BLaER1 treated with 17β-estradiol and CSF1 and Interleukin-3, amounts not matched to agents 10 nM and 100 nM (cell line): ENCODE results near the gene FER1L5.

Source experiments
- H3K27ac ChIP-seq, 11 experiments: shearing (Covaris generic); formaldehyde crosslinking; 2 replicates each; pipeline ENCODE4 v1.8.1; 2022
- H3K27me3 ChIP-seq, 11 experiments: shearing (Covaris generic); formaldehyde crosslinking; 2 replicates each; pipeline ENCODE4 v1.8.1; 2022
- H3K36me3 ChIP-seq, 11 experiments: shearing (Covaris generic); formaldehyde crosslinking; 2 replicates each; pipeline ENCODE4 v1.8.1; 2022
- H3K4me1 ChIP-seq, 10 experiments: shearing (Covaris generic); formaldehyde crosslinking; 2 replicates each; pipeline ENCODE4 v1.8.1; 2022
- H3K4me2 ChIP-seq, 11 experiments: shearing (Covaris generic); formaldehyde crosslinking; 2 replicates each; pipeline ENCODE4 v1.8.1; 2022
- H3K4me3 ChIP-seq, 10 experiments: shearing (Covaris generic); formaldehyde crosslinking; 2 replicates each; pipeline ENCODE4 v1.8.1; 2022
- H3K9ac ChIP-seq, 11 experiments: shearing (Covaris generic); formaldehyde crosslinking; 2 replicates each; pipeline ENCODE4 v1.8.1; 2022
- H3K9me3 ChIP-seq, 11 experiments: shearing (Covaris generic); formaldehyde crosslinking; replicated peaks in 1 of 11; 2 replicates each; pipeline ENCODE4 v1.8.1; 2022
- H4K20me1 ChIP-seq, 11 experiments: shearing (Covaris generic); formaldehyde crosslinking; 2 replicates each; pipeline ENCODE4 v1.8.1; 2022
- Cebpa-rat ChIP-seq, 11 experiments: shearing (Covaris generic); IDR thresholded peaks; 2 replicates each; pipeline ENCODE4 v1.8.1; 2022

Gene FER1L5

GRCh38 chr2:96642564-96643360 is at the start of gene FER1L5:
FER1L5 (plus strand) TSS chr2:96642764; CDS start chr2:96642837, 73 bp downstream.
- H3K4me2 ChIP-seq = no peak within 1 kb of the TSS
- no peaks in the 10 kb centered on the region for H3K9me3 ChIP-seq
- no peak within 1 kb of the TSS for H3K4me3 ChIP-seq
- H4K20me1 ChIP-seq = no peaks in the 10 kb centered on the region
- no peaks in the 10 kb centered on the region for H3K36me3 ChIP-seq
- no peaks in the 10 kb centered on the region for H3K27me3 ChIP-seq
- no peak within 1 kb of the TSS for H3K27ac ChIP-seq
- H3K9ac ChIP-seq = no peak within 1 kb of the TSS
- no peak for TF ChIP-seq Cebpa-rat (IDR thresholded peaks at IDR 0.05)
- H3K4me1 ChIP-seq = peaks cover 0 to 9% (median 5%) of the 10 kb centered on the region in 10 experiments; a peak in 11 of 20 replicates

GRCh38 chr2:96594282-96594681 is 48.3 kb upstream of the FER1L5 start:
- Histone ChIP-seq H3K36me3 (peaks cover 73 to 99% (median 85%) of the 10 kb centered on the region in 11 experiments), H3K27ac (no peak overlapping the region), H3K9ac (no peak overlapping the region), H4K20me1 (peaks cover 0 to 27% (median 6%) of the 10 kb centered on the region in 11 experiments; a peak in 8 of 22 replicates), H3K4me3 (no peak overlapping the region), H3K4me2 (no peak overlapping the region), H3K4me1 (no peaks in the 10 kb centered on the region), H3K27me3 (no peaks in the 10 kb centered on the region), H3K9me3 (peaks cover 0 to 5% (median 0%) of the 10 kb centered on the region in 11 experiments; a peak in 2 of 22 replicates)
- TF ChIP-seq Cebpa-rat (IDR thresholded peaks at IDR 0.05) = no peak

- TF ChIP-seq Cebpa-rat (IDR thresholded peaks at IDR 0.05) = no peak
- Histone ChIP-seq H3K4me2 (no peak overlapping the region), H3K36me3 (peaks cover 77 to 99% (median 90%) of the 10 kb centered on the region in 11 experiments), H3K27me3 (no peaks in the 10 kb centered on the region), H3K4me3 (no peak overlapping the region), H3K4me1 (no peaks in the 10 kb centered on the region), H3K27ac (no peak overlapping the region), H3K9me3 (peaks cover 0 to 5% (median 0%) of the 10 kb centered on the region in 11 experiments; a peak in 2 of 22 replicates), H3K9ac (no peak overlapping the region), H4K20me1 (peaks cover 0 to 24% (median 6%) of the 10 kb centered on the region in 11 experiments; a peak in 8 of 22 replicates)
These were observed 47.8 kb upstream of the FER1L5 start for GRCh38 chr2:96594691-96595152.

- no peak for TF ChIP-seq Cebpa-rat (IDR thresholded peaks at IDR 0.05)
- H3K36me3 ChIP-seq = peaks cover 96 to 100% (median 100%) of the 10 kb centered on the region in 11 experiments
These were observed 46.0 kb upstream of the FER1L5 start for GRCh38 chr2:96596596-96596995.

GRCh38 chr2:96599941-96600340 is 42.6 kb upstream of the FER1L5 start:
- Histone ChIP-seq H3K4me3 (no peak overlapping the region), H3K4me1 (peaks cover 0 to 17% (median 5%) of the 10 kb centered on the region in 10 experiments; a peak in 8 of 20 replicates), H3K4me2 (no peak overlapping the region), H4K20me1 (peaks cover 0 to 33% (median 13%) of the 10 kb centered on the region in 11 experiments; a peak in 14 of 22 replicates), H3K36me3 (peaks cover 97 to 100% (median 100%) of the 10 kb centered on the region in 11 experiments), H3K27me3 (no peaks in the 10 kb centered on the region), H3K9ac (no peak overlapping the region), H3K27ac (no peak overlapping the region), H3K9me3 (no peaks in the 10 kb centered on the region)
- no peak for TF ChIP-seq Cebpa-rat (IDR thresholded peaks at IDR 0.05)

More at GRCh38 chr2:96596596-96596995, 46.0 kb upstream of the FER1L5 start:
- Histone ChIP-seq H3K27ac (no peak overlapping the region), H3K4me3 (no peak overlapping the region), H3K4me1 (peaks cover 0 to 2% (median 0%) of the 10 kb centered on the region in 10 experiments; a peak in 4 of 20 replicates), H3K4me2 (no peak overlapping the region), H3K9ac (no peak overlapping the region), H3K27me3 (no peaks in the 10 kb centered on the region), H3K9me3 (peaks cover 0 to 5% (median 0%) of the 10 kb centered on the region in 11 experiments; a peak in 2 of 22 replicates), H4K20me1 (peaks cover 0 to 22% (median 8%) of the 10 kb centered on the region in 11 experiments; a peak in 11 of 22 replicates)

GRCh38 chr2:96601382-96602292 is 40.9 kb upstream of the FER1L5 start:
- peaks cover 0 to 29% (median 9%) of the 10 kb centered on the region in 11 experiments; a peak in 15 of 22 replicates for H4K20me1 ChIP-seq
- H3K4me3 ChIP-seq = no peak overlapping the region
- H3K27me3 ChIP-seq = no peaks in the 10 kb centered on the region
- no peak overlapping the region for H3K9ac ChIP-seq
- peaks cover 0 to 17% (median 5%) of the 10 kb centered on the region in 10 experiments; a peak in 8 of 20 replicates for H3K4me1 ChIP-seq
- no peaks in the 10 kb centered on the region for H3K9me3 ChIP-seq
- H3K4me2 ChIP-seq = peak overlapping the region in 2 of 11 experiments; percentile 6 to 12; a peak in 1 of 22 replicates
- TF ChIP-seq Cebpa-rat (IDR thresholded peaks at IDR 0.05) = no peak
- no peak overlapping the region for H3K27ac ChIP-seq
- H3K36me3 ChIP-seq = peaks cover 97 to 100% (median 100%) of the 10 kb centered on the region in 11 experiments

- H3K36me3 ChIP-seq = peaks cover 97 to 100% (median 100%) of the 10 kb centered on the region in 11 experiments
- no peak overlapping the region for H3K4me3 ChIP-seq
- H3K27ac ChIP-seq = no peak overlapping the region
- peak overlapping the region in 2 of 11 experiments; percentile 6 to 12; a peak in 1 of 22 replicates for H3K4me2 ChIP-seq
- no peak for TF ChIP-seq Cebpa-rat (IDR thresholded peaks at IDR 0.05)
- no peaks in the 10 kb centered on the region for H3K27me3 ChIP-seq
- H3K9me3 ChIP-seq = no peaks in the 10 kb centered on the region
- H3K9ac ChIP-seq = 0 out of 22 replicates have a peak overlapping the region, but pooled peaks of 1 of the 11 experiments have one; percentile 21
- peaks cover 0 to 17% (median 5%) of the 10 kb centered on the region in 10 experiments; a peak in 8 of 20 replicates for H3K4me1 ChIP-seq
- H4K20me1 ChIP-seq = peaks cover 0 to 35% (median 8%) of the 10 kb centered on the region in 11 experiments; a peak in 12 of 22 replicates
These were observed 40.2 kb upstream of the FER1L5 start for GRCh38 chr2:96602330-96602823.

- no peak overlapping the region for H3K4me3 ChIP-seq
- H3K36me3 ChIP-seq = peaks cover 97 to 100% (median 100%) of the 10 kb centered on the region in 11 experiments
- no peak for TF ChIP-seq Cebpa-rat (IDR thresholded peaks at IDR 0.05)
- H4K20me1 ChIP-seq = peaks cover 0 to 49% (median 11%) of the 10 kb centered on the region in 11 experiments; a peak in 11 of 22 replicates
- H3K4me2 ChIP-seq = no peak overlapping the region
- peaks cover 0 to 17% (median 7%) of the 10 kb centered on the region in 10 experiments; a peak in 10 of 20 replicates for H3K4me1 ChIP-seq
- no peak overlapping the region for H3K27ac ChIP-seq
- H3K27me3 ChIP-seq = no peaks in the 10 kb centered on the region
- no peaks in the 10 kb centered on the region for H3K9me3 ChIP-seq
- no peak overlapping the region for H3K9ac ChIP-seq
These were observed 38.5 kb upstream of the FER1L5 start for GRCh38 chr2:96604104-96604503.
